Bronchial epithelial cell (primary cell): ENCODE results near the gene MXD4. TPM values are rescaled to one million over a fixed set of nuclear protein-coding genes. Genes with fewer than 3 reads are reported as not detected.

Source experiments
- DNase-seq: peaks from one replicate; pipeline ENCODE4 v3.0.0-alpha.2; 2010; ENCODE audit warnings: low read depth
- FAIRE-seq: peaks from 2 replicates; lab custom pipeline; 2011; peaks lifted over from hg19 to GRCh38; lab: Jason Lieb, UNC
- H3K27me3 ChIP-seq: 2 replicates; pipeline ENCODE4 v1.5.1; 2011; ENCODE audit warnings: low read length; ENCODE audit not compliant: control insufficient read depth, insufficient read depth
- H3K36me3 ChIP-seq: 2 replicates; pipeline ENCODE4 v1.5.1; 2011; ENCODE audit warnings: low read length; ENCODE audit not compliant: control insufficient read depth, insufficient read depth
- H3K4me3 ChIP-seq: 2 replicates; pipeline ENCODE4 v1.5.1; 2011; ENCODE audit warnings: mild to moderate bottlenecking, low read depth, low read length, control low read depth
- total RNA-seq: library from RNA; depleted of rRNA; stranded (reverse); fragments of >200 nt; gene quantifications from 2 replicates; pipeline ENCODE4 v1.2.1, GENCODE V29; 2014
- TF ChIP-seq, protein P1 (sequence below): IDR thresholded peaks from 2 replicates; pipeline ENCODE4 v1.5.1; 2011; ENCODE audit warnings: mild to moderate bottlenecking, moderate library complexity, low read length, control low read depth, inconsistent platforms; ENCODE audit not compliant: insufficient read depth, severe bottlenecking

Gene MXD4
- total RNA-seq, 1 donor from 2014 or later, result 10.5 TPM

DNA sequence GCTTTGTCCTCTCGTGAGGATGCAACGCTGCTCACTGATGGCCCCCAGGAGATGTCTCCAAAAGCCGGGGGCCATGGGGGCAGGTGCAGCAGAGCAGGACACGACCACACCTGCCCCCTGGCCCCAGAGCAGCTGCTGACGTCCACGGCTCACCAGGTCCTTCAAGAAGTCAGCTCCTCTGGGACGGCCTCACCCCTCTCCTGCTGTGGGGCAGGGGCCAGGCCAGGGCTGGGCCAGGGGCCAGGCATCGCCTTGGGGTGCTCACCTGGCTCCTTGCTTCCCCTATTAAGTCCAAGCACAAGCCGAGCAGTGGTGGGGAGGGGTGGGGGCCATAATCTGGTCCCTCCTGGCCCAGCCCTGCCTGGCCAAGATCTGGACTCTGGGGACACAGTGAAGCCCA, 28.6 kb upstream of the MXD4 start:
- no peak for DNase-seq
- FAIRE-seq, result no peak
- H3K27me3 ChIP-seq, result no peaks in the 10 kb centered on the region
- TF ChIP-seq, protein P1, sequence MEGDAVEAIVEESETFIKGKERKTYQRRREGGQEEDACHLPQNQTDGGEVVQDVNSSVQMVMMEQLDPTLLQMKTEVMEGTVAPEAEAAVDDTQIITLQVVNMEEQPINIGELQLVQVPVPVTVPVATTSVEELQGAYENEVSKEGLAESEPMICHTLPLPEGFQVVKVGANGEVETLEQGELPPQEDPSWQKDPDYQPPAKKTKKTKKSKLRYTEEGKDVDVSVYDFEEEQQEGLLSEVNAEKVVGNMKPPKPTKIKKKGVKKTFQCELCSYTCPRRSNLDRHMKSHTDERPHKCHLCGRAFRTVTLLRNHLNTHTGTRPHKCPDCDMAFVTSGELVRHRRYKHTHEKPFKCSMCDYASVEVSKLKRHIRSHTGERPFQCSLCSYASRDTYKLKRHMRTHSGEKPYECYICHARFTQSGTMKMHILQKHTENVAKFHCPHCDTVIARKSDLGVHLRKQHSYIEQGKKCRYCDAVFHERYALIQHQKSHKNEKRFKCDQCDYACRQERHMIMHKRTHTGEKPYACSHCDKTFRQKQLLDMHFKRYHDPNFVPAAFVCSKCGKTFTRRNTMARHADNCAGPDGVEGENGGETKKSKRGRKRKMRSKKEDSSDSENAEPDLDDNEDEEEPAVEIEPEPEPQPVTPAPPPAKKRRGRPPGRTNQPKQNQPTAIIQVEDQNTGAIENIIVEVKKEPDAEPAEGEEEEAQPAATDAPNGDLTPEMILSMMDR, result no peak
- no peaks in the 10 kb centered on the region for H3K36me3 ChIP-seq
- H3K4me3 ChIP-seq, result no peak overlapping the region

DNA sequence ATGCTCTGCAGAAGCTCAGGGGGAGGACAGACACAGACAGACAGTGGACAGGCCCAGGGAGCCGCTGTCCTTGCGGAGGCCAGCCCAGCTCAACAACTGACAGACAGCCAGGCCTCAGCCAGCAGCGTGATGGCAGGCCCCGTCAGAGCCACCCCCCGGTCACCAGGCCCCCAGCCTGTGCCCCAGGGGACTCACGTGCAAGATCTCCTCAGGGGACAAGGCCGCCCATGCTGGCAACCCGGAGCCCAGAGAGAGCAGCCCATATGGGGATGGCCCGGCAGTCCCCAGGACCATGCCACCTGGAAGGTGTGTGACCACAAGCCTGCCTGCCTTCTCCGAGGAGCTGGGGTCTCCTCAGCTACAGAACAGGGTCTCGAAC, 28.0 kb upstream of the MXD4 start:
- FAIRE-seq, result no peak
- TF ChIP-seq, protein P1, result no peak
- Histone ChIP-seq H3K4me3 (no peak overlapping the region), H3K36me3 (no peaks in the 10 kb centered on the region), H3K27me3 (no peaks in the 10 kb centered on the region)
- no peak for DNase-seq

DNA sequence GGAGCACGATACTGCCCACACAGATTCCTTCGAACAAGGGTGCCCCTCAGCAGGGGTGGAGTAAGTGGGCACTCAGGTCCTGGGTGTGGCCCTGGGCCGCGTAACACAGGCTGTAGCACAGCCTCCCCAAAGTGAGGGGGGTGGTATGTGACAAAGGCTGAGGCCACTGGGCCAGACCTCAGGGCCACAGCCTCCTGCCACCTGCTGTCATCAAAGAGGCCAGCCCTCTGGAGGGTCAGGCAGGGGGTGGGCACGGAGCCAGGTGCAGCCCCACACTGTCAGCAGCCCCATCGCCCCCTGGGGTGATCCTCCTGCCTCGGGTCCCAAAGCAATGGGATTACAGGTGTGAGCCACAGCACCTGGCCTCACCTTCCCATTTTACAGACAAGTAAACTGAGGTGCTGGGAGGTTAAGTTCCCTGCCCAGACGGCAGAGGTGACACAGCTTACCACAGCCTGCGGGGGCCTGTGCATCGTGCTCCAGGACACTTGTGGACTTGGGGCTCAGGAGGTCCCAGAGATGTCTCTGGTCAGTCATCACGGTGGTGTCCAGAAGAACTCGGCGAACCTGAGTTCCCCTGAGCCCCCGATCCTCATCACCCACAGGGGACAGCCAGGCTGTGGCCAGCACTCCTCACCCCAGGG, 27.5 kb upstream of the MXD4 start:
- TF ChIP-seq, protein P1, result no peak
- H3K27me3 ChIP-seq, result peaks cover 2% of the 10 kb centered on the region
- no peak overlapping the region for H3K4me3 ChIP-seq
- FAIRE-seq, result no peak
- H3K36me3 ChIP-seq, result no peaks in the 10 kb centered on the region
- no peak for DNase-seq

GRCh38 chr4:2288051-2288541, 26.2 kb upstream of the MXD4 start:
- TF ChIP-seq, protein P1, result no peak
- peaks cover 2% of the 10 kb centered on the region for H3K27me3 ChIP-seq
- no peak for FAIRE-seq

DNA sequence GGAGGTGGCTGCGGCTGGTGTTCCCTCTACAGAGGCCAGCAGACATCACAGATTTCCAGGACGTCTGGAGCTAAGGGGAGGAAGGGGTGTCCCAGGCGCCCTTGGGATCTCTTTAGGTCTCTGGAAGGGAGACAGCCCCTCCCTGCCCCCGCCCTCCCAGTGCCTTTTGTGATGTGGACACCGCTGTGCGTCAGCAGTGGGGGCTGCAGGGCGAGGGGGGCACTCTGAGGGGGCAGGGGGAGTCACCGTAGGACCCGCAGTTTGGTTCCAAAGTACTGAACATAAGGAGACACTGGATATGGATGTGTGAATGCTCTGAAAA, 25.6 kb upstream of the MXD4 start:
- Histone ChIP-seq H3K36me3 (no peaks in the 10 kb centered on the region), H3K27me3 (peaks cover 2% of the 10 kb centered on the region), H3K4me3 (no peak overlapping the region)
- DNase-seq, result no peak
- FAIRE-seq, result no peak
- TF ChIP-seq, protein P1, result no peak

More at GRCh38 chr4:2288051-2288541, 26.2 kb upstream of the MXD4 start:
- no peak for DNase-seq
- no peak overlapping the region for H3K4me3 ChIP-seq
- no peaks in the 10 kb centered on the region for H3K36me3 ChIP-seq
